B cell (primary cell): ENCODE results near the gene TNFRSF6B. TPM values are rescaled to one million over a fixed set of nuclear protein-coding genes. Genes with fewer than 3 reads are reported as not detected.

Experiments
- ATAC-seq: fragments of 200-7000 bp; cut with Tn5 transposase; one replicate; pipeline ENCODE4 v1.10.0; 2021; ENCODE audit warnings: low read depth, mild to moderate bottlenecking, moderate number of reproducible peaks, moderate library complexity
- CTCF ChIA-PET: fragments of 350-600 bp; sonication (Branson Sonifier 250); formaldehyde crosslinking; loops from one replicate; lab custom pipeline; 2021; ENCODE audit warnings: antibody characterized with exemption, inconsistent platforms; lab: Charles Lee
- POLR2A ChIA-PET: fragments of 350-600 bp; sonication (Branson Sonifier 250); formaldehyde crosslinking; loops from one replicate; lab custom pipeline; 2021; ENCODE audit warnings: antibody characterized with exemption; lab: Charles Lee
- DNase-seq: peaks from one replicate; pipeline ENCODE4 v3.0.0; 2013
- H2AFZ ChIP-seq: 2 replicates; pipeline ENCODE4 v1.6.1; 2012; ENCODE audit warnings: mild to moderate bottlenecking, low read depth, low read length; ENCODE audit not compliant: insufficient read depth, poor library complexity, severe bottlenecking
- H3K27ac ChIP-seq, 2 donors: 1 replicate in 1 of 2; 2 replicates in 1 of 2; pipeline ENCODE4 v1.5.1; 2012 to 2013; ENCODE audit warnings: low read length in 2 of 2, mild to moderate bottlenecking in 2 of 2, moderate library complexity in 1 of 2
- H3K27me3 ChIP-seq, 4 experiments: fragments of 200-600 bp in 1 of 4; sonication (generic) in 1 of 4; replicated peaks in 1 of 4; 1 replicate in 2 of 4; 2 replicates in 2 of 4; pipeline versions ENCODE4 v1.6.1 to v1.7.0; 2013 to 2016; ENCODE audit warnings: low read length in 3 of 4, mild to moderate bottlenecking in 2 of 4, mixed read lengths in 1 of 4, moderate library complexity in 1 of 4; ENCODE audit not compliant: insufficient read depth in 4 of 4, control insufficient read depth in 3 of 4; ENCODE audit errors: control extremely low read depth in 1 of 4
- H3K36me3 ChIP-seq, 2 experiments: replicated peaks in 1 of 2; 1 replicate in 1 of 2; 2 replicates in 1 of 2; pipeline versions ENCODE4 v1.6.1 to v1.7.1; 2013; ENCODE audit warnings: low read length in 1 of 2; ENCODE audit not compliant: insufficient read depth in 2 of 2, control insufficient read depth in 1 of 2; ENCODE audit errors: control extremely low read depth in 1 of 2, extremely low read depth in 1 of 2
- H3K4me1 ChIP-seq, 2 donors: fragments of 200-600 bp in 1 of 2; sonication (generic) in 1 of 2; 1 replicate in 1 of 2; 2 replicates in 1 of 2; pipeline versions ENCODE4 v1.5.1 to v1.6.1; 2013 to 2017; ENCODE audit warnings: low read length in 2 of 2; ENCODE audit not compliant: control insufficient read depth in 2 of 2, insufficient read depth in 2 of 2
- H3K4me2 ChIP-seq: replicated peaks from 2 replicates; pipeline ENCODE3; 2012; ENCODE audit warnings: mild to moderate bottlenecking, low read depth, low read length; ENCODE audit not compliant: poor library complexity, severe bottlenecking
- H3K4me3 ChIP-seq, 5 experiments: fragments of 200-600 bp in 1 of 5; sonication (generic) in 1 of 5; 1 replicate in 3 of 5; 2 replicates in 2 of 5; pipeline versions ENCODE4 v1.5.1 to v1.7.0; 2011 to 2016; ENCODE audit warnings: low read length in 4 of 5, mild to moderate bottlenecking in 4 of 5, low read depth in 2 of 5, control low read depth in 1 of 5, moderate library complexity in 1 of 5; ENCODE audit not compliant: insufficient read depth in 1 of 5; ENCODE audit errors: control extremely low read depth in 1 of 5, extremely low read depth in 1 of 5
- H3K79me2 ChIP-seq: fragments of 200-600 bp; sonication (generic); one replicate; pipeline ENCODE4 v1.6.0; 2016; ENCODE audit warnings: low read length; ENCODE audit not compliant: control insufficient read depth, insufficient read depth
- H3K9ac ChIP-seq: fragments of 200-600 bp; sonication (generic); 2 replicates; pipeline ENCODE4 v1.6.1; 2017; ENCODE audit warnings: mild to moderate bottlenecking, low read length, moderate library complexity
- H3K9me3 ChIP-seq, 3 donors: one replicate each; pipeline versions ENCODE4 v1.6.1 to v1.7.1; 2013; ENCODE audit warnings: low read length in 2 of 3; ENCODE audit not compliant: control insufficient read depth in 2 of 3, insufficient read depth in 1 of 3; ENCODE audit errors: control extremely low read depth in 1 of 3
- H4K20me1 ChIP-seq: 2 replicates; pipeline ENCODE4 v1.6.0; 2012; ENCODE audit warnings: mild to moderate bottlenecking, low read length; ENCODE audit not compliant: insufficient read depth, control insufficient read depth, poor library complexity, severe bottlenecking
- H3K27ac Mint-ChIP-seq: one replicate; pipeline ENCODE4 v1.8.0; 2021; ENCODE audit warnings: mixed read lengths
- H3K27me3 Mint-ChIP-seq: one replicate; pipeline ENCODE4 v1.8.0; 2021; ENCODE audit warnings: mixed read lengths
- H3K4me1 Mint-ChIP-seq: one replicate; pipeline ENCODE4 v1.8.0; 2021; ENCODE audit warnings: mixed read lengths
- H3K4me3 Mint-ChIP-seq: one replicate; pipeline ENCODE4 v1.8.0; 2021; ENCODE audit warnings: mixed read lengths
- H3K9me3 Mint-ChIP-seq: one replicate; pipeline ENCODE4 v1.8.0; 2022; ENCODE audit warnings: mixed read lengths; ENCODE audit not compliant: insufficient read depth
- CTCF ChIP-seq: fragments of 200-600 bp; IDR thresholded peaks from one replicate; pipeline ENCODE4 v1.8.0; 2022; ENCODE audit warnings: antibody characterized with exemption, mild to moderate bottlenecking
- WGBS: methylation state at CpG from one replicate; pipeline ENCODE4 v1.1.5; 2013; ENCODE audit warnings: missing lambda C conversion rate; ENCODE audit not compliant: insufficient coverage; 5-methylcytosine and 5-hydroxymethylcytosine counted together
- intact Hi-C: fragments of 100-400 bp; cut with micrococcal nuclease; formaldehyde crosslinking; loops from one replicate; pipeline ENCODE4 v1.10.0; 2022
- polyA plus RNA-seq: library from polyadenylated mRNA; depleted of rRNA; stranded (reverse); fragments of >200 nt; gene quantifications from 2 replicates; pipeline ENCODE4 v1.2.3, GENCODE V29; 2012
- total RNA-seq, 2 donors: library from RNA; stranded (reverse); fragments of 120-200 nt in 1 of 2; gene quantifications; 1 replicate in 1 of 2; 2 replicates in 1 of 2; pipeline versions ENCODE4 v1.2.3 to v1.2.4, GENCODE V29; 2013 to 2022

TNFRSF6B gene
- total and polyA plus RNA-seq, 2 donors (not counting 1 experiment from before 2014, with no cell fraction given), result 6.7 TPM; not detected in 1

DNA sequence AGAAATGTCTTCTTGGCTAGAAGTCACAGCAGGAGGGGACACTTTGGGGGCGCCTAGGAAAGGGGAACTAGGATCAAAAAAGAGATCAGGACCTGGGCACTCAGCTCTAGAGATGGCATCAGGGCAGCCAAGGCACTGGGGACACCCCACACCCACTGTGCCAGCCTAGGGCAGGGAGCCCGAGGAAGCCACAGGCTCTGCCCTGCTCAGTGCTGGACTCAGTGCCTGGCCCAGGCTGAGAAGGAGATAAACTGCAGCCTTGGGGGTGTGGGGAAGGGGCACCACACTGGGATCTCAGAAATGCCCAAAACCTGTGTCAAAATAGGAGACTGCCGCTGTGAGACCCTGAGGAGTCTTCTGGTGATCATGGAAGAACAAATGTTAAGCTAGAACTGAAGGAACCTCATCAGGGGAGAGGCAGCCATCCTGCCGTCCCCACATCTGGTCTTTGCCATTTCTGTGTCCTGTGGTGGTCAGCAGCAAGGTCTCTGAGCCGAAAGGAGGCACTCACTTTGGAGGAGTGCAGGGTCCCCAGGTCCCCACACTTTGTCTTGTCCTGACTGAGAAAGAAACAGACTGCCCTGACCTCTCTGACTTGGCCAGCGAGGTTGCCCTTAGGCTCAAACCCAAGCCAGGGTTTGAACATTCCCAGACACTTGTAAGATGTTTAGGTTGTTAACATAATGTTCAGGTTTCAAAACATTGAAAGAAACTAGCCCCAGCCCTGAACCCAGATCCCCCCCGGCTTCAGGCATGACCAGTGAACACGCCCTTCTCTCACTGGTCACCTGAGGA is 9.0 kb downstream of the TNFRSF6B start:
- peaks cover 21 to 28% of the 10 kb centered on the region in 2 donors for H3K4me1 ChIP-seq
- H3K4me3 ChIP-seq, result no peak overlapping the region
- DNase-seq (no peak), ATAC-seq (no peak)
- H4K20me1 ChIP-seq, result peaks cover 85% of the 10 kb centered on the region
- ChIA-PET POLR2A (interaction anchor here (0.5 kb wide), 1 partner anchor 266 kb away, joined by 7 read pairs; no protein-coding TSS in a partner anchor), CTCF (interaction anchor here (1.0 to 1.2 kb wide), 3 partner anchors 14 to 168 kb away, joined by 3 read pairs; partner anchors contain the start of genes PTK6 and TPD52L2)
- TF ChIP-seq CTCF, result no peak
- Mint-ChIP-seq H3K27me3 (no peaks in the 10 kb centered on the region), H3K27ac (no peak overlapping the region), H3K4me3 (peak overlapping the region; percentile 32), H3K9me3 (no peaks in the 10 kb centered on the region), H3K4me1 (peaks cover 25% of the 10 kb centered on the region)
- H3K9ac ChIP-seq, result no peak overlapping the region
- no peak overlapping the region for H3K4me2 ChIP-seq
- H2AFZ ChIP-seq, result no peak overlapping the region
- intact Hi-C loops, result loop anchor here (5.0 kb wide), 1 partner anchor 357 kb away; the partner anchor contains the start of gene TCEA2
- no peaks in the 10 kb centered on the region for H3K9me3 ChIP-seq
- no peak overlapping the region for H3K27ac ChIP-seq
- H3K79me2 ChIP-seq, result peaks cover 92% of the 10 kb centered on the region
- H3K27me3 ChIP-seq, result no peaks in the 10 kb centered on the region
- WGBS, result 100% methylated on average over 5 of the region's 8 CpGs
- peaks cover 0 to 35% of the 10 kb centered on the region in 2 experiments for H3K36me3 ChIP-seq

GRCh38 chr20:63706027-63706695 is 9.7 kb downstream of the TNFRSF6B start:
- peak overlapping the region; percentile 87 for H3K4me3 Mint-ChIP-seq
- ChIA-PET CTCF (interaction anchor here (1.0 to 2.1 kb wide), 4 partner anchors 13 to 169 kb away, joined by 3 to 5 read pairs (median 3); partner anchors contain the start of genes LIME1, PTK6 and TPD52L2), POLR2A (no interaction called here)
- H3K4me3 ChIP-seq, result peak overlapping the region in 2 of 5 experiments; percentile 66 to 80
- peak overlapping the region; percentile 94 for H3K4me2 ChIP-seq
- peaks cover 21 to 28% of the 10 kb centered on the region in 2 donors for H3K4me1 ChIP-seq
- H3K36me3 ChIP-seq, result peaks cover under 1 to 41% of the 10 kb centered on the region in 2 experiments
- H3K27ac ChIP-seq, result peak overlapping the region; percentile 55 to 85
- H3K27me3 ChIP-seq, result no peaks in the 10 kb centered on the region
- peaks cover 92% of the 10 kb centered on the region for H3K79me2 ChIP-seq
- H4K20me1 ChIP-seq, result peaks cover 81% of the 10 kb centered on the region
- intact Hi-C loops, result loop anchor here (5.0 kb wide), 1 partner anchor 356 kb away; the partner anchor contains the start of gene TCEA2
- H3K9ac ChIP-seq, result peak overlapping the region; percentile 76
- TF ChIP-seq CTCF, result no peak
- DNase-seq, result peak; percentile 9
- no peaks in the 10 kb centered on the region for H3K27me3 Mint-ChIP-seq
- H2AFZ ChIP-seq, result no peak overlapping the region
- H3K4me1 Mint-ChIP-seq, result peaks cover 31% of the 10 kb centered on the region
- H3K9me3 ChIP-seq, result no peaks in the 10 kb centered on the region
- peak overlapping the region; percentile 84 for H3K27ac Mint-ChIP-seq
- H3K9me3 Mint-ChIP-seq, result no peaks in the 10 kb centered on the region
- no peak for ATAC-seq
- WGBS, result 93% methylated on average over 8 of the region's 12 CpGs
